Panc1 (cell line): ENCODE results near the gene POLA1.

Source experiments
- SIN3A ChIP-seq: IDR thresholded peaks from 2 replicates; pipeline ENCODE4 v1.6.1; 2012; ENCODE audit warnings: low read depth, mild to moderate bottlenecking, low read length, moderate library complexity, borderline replicate concordance; ENCODE audit not compliant: insufficient read depth
- TF ChIP-seq, protein P1 (sequence below): fragments of 450-650 bp; IDR thresholded peaks from 2 replicates; pipeline ENCODE4 v1.5.1; 2017; ENCODE audit warnings: mild to moderate bottlenecking
- TF ChIP-seq, protein P2 (sequence below), 2 experiments: IDR thresholded peaks; 2 replicates each; pipeline ENCODE4 v1.6.1; 2011 to 2012; ENCODE audit warnings: low read depth in 2 of 2, control low read depth in 1 of 2, low read length in 1 of 2, mild to moderate bottlenecking in 1 of 2, moderate library complexity in 1 of 2; ENCODE audit not compliant: insufficient read depth in 1 of 2

- TF ChIP-seq, protein P1, sequence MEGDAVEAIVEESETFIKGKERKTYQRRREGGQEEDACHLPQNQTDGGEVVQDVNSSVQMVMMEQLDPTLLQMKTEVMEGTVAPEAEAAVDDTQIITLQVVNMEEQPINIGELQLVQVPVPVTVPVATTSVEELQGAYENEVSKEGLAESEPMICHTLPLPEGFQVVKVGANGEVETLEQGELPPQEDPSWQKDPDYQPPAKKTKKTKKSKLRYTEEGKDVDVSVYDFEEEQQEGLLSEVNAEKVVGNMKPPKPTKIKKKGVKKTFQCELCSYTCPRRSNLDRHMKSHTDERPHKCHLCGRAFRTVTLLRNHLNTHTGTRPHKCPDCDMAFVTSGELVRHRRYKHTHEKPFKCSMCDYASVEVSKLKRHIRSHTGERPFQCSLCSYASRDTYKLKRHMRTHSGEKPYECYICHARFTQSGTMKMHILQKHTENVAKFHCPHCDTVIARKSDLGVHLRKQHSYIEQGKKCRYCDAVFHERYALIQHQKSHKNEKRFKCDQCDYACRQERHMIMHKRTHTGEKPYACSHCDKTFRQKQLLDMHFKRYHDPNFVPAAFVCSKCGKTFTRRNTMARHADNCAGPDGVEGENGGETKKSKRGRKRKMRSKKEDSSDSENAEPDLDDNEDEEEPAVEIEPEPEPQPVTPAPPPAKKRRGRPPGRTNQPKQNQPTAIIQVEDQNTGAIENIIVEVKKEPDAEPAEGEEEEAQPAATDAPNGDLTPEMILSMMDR, result no peak
- TF ChIP-seq, protein P2, sequence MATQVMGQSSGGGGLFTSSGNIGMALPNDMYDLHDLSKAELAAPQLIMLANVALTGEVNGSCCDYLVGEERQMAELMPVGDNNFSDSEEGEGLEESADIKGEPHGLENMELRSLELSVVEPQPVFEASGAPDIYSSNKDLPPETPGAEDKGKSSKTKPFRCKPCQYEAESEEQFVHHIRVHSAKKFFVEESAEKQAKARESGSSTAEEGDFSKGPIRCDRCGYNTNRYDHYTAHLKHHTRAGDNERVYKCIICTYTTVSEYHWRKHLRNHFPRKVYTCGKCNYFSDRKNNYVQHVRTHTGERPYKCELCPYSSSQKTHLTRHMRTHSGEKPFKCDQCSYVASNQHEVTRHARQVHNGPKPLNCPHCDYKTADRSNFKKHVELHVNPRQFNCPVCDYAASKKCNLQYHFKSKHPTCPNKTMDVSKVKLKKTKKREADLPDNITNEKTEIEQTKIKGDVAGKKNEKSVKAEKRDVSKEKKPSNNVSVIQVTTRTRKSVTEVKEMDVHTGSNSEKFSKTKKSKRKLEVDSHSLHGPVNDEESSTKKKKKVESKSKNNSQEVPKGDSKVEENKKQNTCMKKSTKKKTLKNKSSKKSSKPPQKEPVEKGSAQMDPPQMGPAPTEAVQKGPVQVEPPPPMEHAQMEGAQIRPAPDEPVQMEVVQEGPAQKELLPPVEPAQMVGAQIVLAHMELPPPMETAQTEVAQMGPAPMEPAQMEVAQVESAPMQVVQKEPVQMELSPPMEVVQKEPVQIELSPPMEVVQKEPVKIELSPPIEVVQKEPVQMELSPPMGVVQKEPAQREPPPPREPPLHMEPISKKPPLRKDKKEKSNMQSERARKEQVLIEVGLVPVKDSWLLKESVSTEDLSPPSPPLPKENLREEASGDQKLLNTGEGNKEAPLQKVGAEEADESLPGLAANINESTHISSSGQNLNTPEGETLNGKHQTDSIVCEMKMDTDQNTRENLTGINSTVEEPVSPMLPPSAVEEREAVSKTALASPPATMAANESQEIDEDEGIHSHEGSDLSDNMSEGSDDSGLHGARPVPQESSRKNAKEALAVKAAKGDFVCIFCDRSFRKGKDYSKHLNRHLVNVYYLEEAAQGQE (IDR thresholded peaks at IDR 0.05; ENCODE audit: insufficient read depth in 1 of 2, low read depth in 2 of 2, low read length in 1 of 2), result no peak
- TF ChIP-seq SIN3A, result no peak
Measured at GRCh38 chrX:24879679-24880078, 186.0 kb downstream of the POLA1 start.
